HEK293 (cell line): ENCODE data around the gene PHF10.

Source experiments
- CTCF ChIA-PET: fragments of 350-600 bp; formaldehyde crosslinking; extraction: SDS; loops from one replicate; lab custom pipeline; 2021; ENCODE audit warnings: antibody characterized with exemption; lab: Yijun Ruan, JAX
- POLR2A ChIA-PET: fragments of 300-600 bp; formaldehyde crosslinking; extraction: SDS; loops from one replicate; lab custom pipeline; 2020; ENCODE audit warnings: antibody characterized with exemption, inconsistent platforms; lab: Yijun Ruan, JAX
- H3K27ac ChIP-seq: fragments of 200-500 bp; sonication (Bioruptor generic); 2 replicates; pipeline ENCODE4 v1.5.1; 2014; ENCODE audit warnings: low read depth, low read length, control low read depth, inconsistent platforms; ENCODE audit errors: extremely low read depth
- H3K36me3 ChIP-seq, 2 experiments: fragments of 200-500 bp in 1 of 2; sonication (Bioruptor generic) in 1 of 2; 1 replicate in 1 of 2; 2 replicates in 1 of 2; pipeline ENCODE4 v1.5.1; 2014 to 2017; ENCODE audit warnings: inconsistent platforms in 2 of 2, low read length in 2 of 2; ENCODE audit not compliant: control insufficient read depth in 2 of 2, insufficient read depth in 1 of 2
- H3K4me1 ChIP-seq: fragments of 200-500 bp; sonication (Bioruptor generic); 2 replicates; pipeline ENCODE4 v1.5.1; 2014; ENCODE audit warnings: mild to moderate bottlenecking, low read length, inconsistent platforms; ENCODE audit not compliant: control insufficient read depth, insufficient read depth
- H3K4me3 ChIP-seq: 2 replicates; pipeline ENCODE4 v1.5.1; 2011; ENCODE audit warnings: low read depth, mild to moderate bottlenecking, control low read depth, low read length, moderate library complexity
- H3K9me3 ChIP-seq: fragments of 200-500 bp; sonication (Bioruptor generic); 2 replicates; pipeline ENCODE4 v1.5.1; 2014; ENCODE audit warnings: low read depth, low read length, inconsistent platforms; ENCODE audit not compliant: control insufficient read depth, insufficient read depth
- ATF2 ChIP-seq: fragments of 450-650 bp; formaldehyde crosslinking; IDR thresholded peaks from 2 replicates; pipeline ENCODE4 v1.5.1; 2016; ENCODE audit warnings: missing biosample characterization, missing genetic modification characterization, low read depth
- BCL11A ChIP-seq: fragments of 450-650 bp; formaldehyde crosslinking; IDR thresholded peaks from 2 replicates; pipeline ENCODE4 v1.5.1; 2016; ENCODE audit warnings: low read depth, missing biosample characterization, missing genetic modification characterization
- KLF10 ChIP-seq: fragments of 450-650 bp; IDR thresholded peaks from 2 replicates; pipeline ENCODE4 v1.5.1; 2018; ENCODE audit warnings: missing biosample characterization, mild to moderate bottlenecking, missing genetic modification characterization
- MZF1 ChIP-seq: fragments of 450-650 bp; formaldehyde crosslinking; IDR thresholded peaks from 2 replicates; pipeline ENCODE4 v1.5.1; 2017; ENCODE audit warnings: missing biosample characterization, missing genetic modification characterization, borderline replicate concordance
- PBX3 ChIP-seq: sonication (generic); formaldehyde crosslinking; IDR thresholded peaks from 2 replicates; pipeline ENCODE4 v1.8.1; 2022; ENCODE audit warnings: mild to moderate bottlenecking, moderate library complexity, missing genetic modification reagents
- TSHZ1 ChIP-seq: fragments of 450-650 bp; formaldehyde crosslinking; IDR thresholded peaks from 2 replicates; pipeline ENCODE4 v1.5.1; 2016; ENCODE audit warnings: missing biosample characterization, missing genetic modification characterization, borderline replicate concordance
- WT1 ChIP-seq: fragments of 450-650 bp; formaldehyde crosslinking; IDR thresholded peaks from 2 replicates; pipeline ENCODE4 v1.5.1; 2016; ENCODE audit warnings: missing biosample characterization, missing genetic modification characterization
- YY2 ChIP-seq: fragments of 450-650 bp; formaldehyde crosslinking; IDR thresholded peaks from 2 replicates; pipeline ENCODE4 v1.5.1; 2016; ENCODE audit warnings: missing biosample characterization, missing genetic modification characterization
- ZBTB17 ChIP-seq: fragments of 450-650 bp; formaldehyde crosslinking; IDR thresholded peaks from 2 replicates; pipeline ENCODE4 v1.5.1; 2016; ENCODE audit warnings: missing biosample characterization, missing genetic modification characterization
- ZBTB44 ChIP-seq: fragments of 450-650 bp; IDR thresholded peaks from 2 replicates; pipeline ENCODE4 v1.5.1; 2018; ENCODE audit warnings: missing biosample characterization, mild to moderate bottlenecking, missing genetic modification characterization
- ZFP3 ChIP-seq: fragments of 450-650 bp; formaldehyde crosslinking; IDR thresholded peaks from 2 replicates; pipeline ENCODE4 v1.5.1; 2016; ENCODE audit warnings: low read depth, missing biosample characterization, missing genetic modification characterization
- ZFP37 ChIP-seq: fragments of 450-650 bp; formaldehyde crosslinking; IDR thresholded peaks from 2 replicates; pipeline ENCODE4 v1.5.1; 2016; ENCODE audit warnings: missing biosample characterization, missing genetic modification characterization
- ZNF114 ChIP-seq: fragments of 450-650 bp; formaldehyde crosslinking; IDR thresholded peaks from 2 replicates; pipeline ENCODE4 v1.5.0; 2017; ENCODE audit warnings: missing biosample characterization, missing genetic modification characterization
- ZNF140 ChIP-seq: fragments of 450-650 bp; formaldehyde crosslinking; IDR thresholded peaks from 2 replicates; pipeline ENCODE4 v1.5.1; 2016; ENCODE audit warnings: missing biosample characterization, missing genetic modification characterization
- ZNF146 ChIP-seq: fragments of 450-650 bp; formaldehyde crosslinking; IDR thresholded peaks from 2 replicates; pipeline ENCODE4 v1.5.1; 2016; ENCODE audit warnings: missing biosample characterization, missing genetic modification characterization
- ZNF175 ChIP-seq: fragments of 450-650 bp; formaldehyde crosslinking; IDR thresholded peaks from 2 replicates; pipeline ENCODE4 v1.5.1; 2016; ENCODE audit warnings: missing biosample characterization, missing genetic modification characterization
- ZNF311 ChIP-seq: fragments of 450-650 bp; formaldehyde crosslinking; IDR thresholded peaks from 2 replicates; pipeline ENCODE4 v1.5.1; 2017; ENCODE audit warnings: missing biosample characterization, missing genetic modification characterization, borderline replicate concordance
- ZNF324 ChIP-seq: fragments of 450-650 bp; formaldehyde crosslinking; IDR thresholded peaks from 2 replicates; pipeline ENCODE4 v1.5.1; 2016; ENCODE audit warnings: missing biosample characterization, missing genetic modification characterization
- ZNF350 ChIP-seq: fragments of 450-650 bp; formaldehyde crosslinking; IDR thresholded peaks from 2 replicates; pipeline ENCODE4 v1.5.0; 2017; ENCODE audit warnings: missing biosample characterization, mild to moderate bottlenecking, missing genetic modification characterization
- ZNF449 ChIP-seq: fragments of 450-650 bp; formaldehyde crosslinking; IDR thresholded peaks from 2 replicates; pipeline ENCODE4 v1.5.1; 2017; ENCODE audit warnings: missing biosample characterization, mild to moderate bottlenecking, missing genetic modification characterization, moderate library complexity
- ZNF48 ChIP-seq: fragments of 450-650 bp; formaldehyde crosslinking; IDR thresholded peaks from 2 replicates; pipeline ENCODE4 v1.5.1; 2016; ENCODE audit warnings: missing biosample characterization, missing genetic modification characterization
- ZNF513 ChIP-seq: fragments of 450-650 bp; IDR thresholded peaks from 2 replicates; pipeline ENCODE4 v1.5.1; 2018; ENCODE audit warnings: missing biosample characterization, missing genetic modification characterization
- ZNF514 ChIP-seq: fragments of 450-650 bp; formaldehyde crosslinking; IDR thresholded peaks from 2 replicates; pipeline ENCODE4 v1.5.1; 2016; ENCODE audit warnings: missing biosample characterization, missing genetic modification characterization
- ZNF561 ChIP-seq: fragments of 450-650 bp; IDR thresholded peaks from 2 replicates; pipeline ENCODE4 v1.5.1; 2018; ENCODE audit warnings: missing biosample characterization, missing genetic modification characterization, borderline replicate concordance
- ZNF626 ChIP-seq: fragments of 450-650 bp; sonication (Bioruptor Pico); formaldehyde crosslinking; IDR thresholded peaks from 2 replicates; pipeline ENCODE4 v1.5.1; 2018; ENCODE audit warnings: missing biosample characterization, missing genetic modification characterization, inconsistent platforms
- ZSCAN4 ChIP-seq: fragments of 450-650 bp; formaldehyde crosslinking; IDR thresholded peaks from 2 replicates; pipeline ENCODE4 v1.5.1; 2017; ENCODE audit warnings: missing biosample characterization, missing genetic modification characterization

PHF10 gene

GRCh38 chr6:169724494-169725124, at the start of gene PHF10:
TSS of gene PHF10 (minus strand) at chr6:169724500. CDS start at chr6:169723931, 569 bp downstream.
- H3K36me3 ChIP-seq = no peaks in the 10 kb centered on the region
- ChIA-PET CTCF (no interaction called here), POLR2A (interaction anchor here (1.1 to 2.3 kb wide), 4 partner anchors 14 to 30 kb away, joined by 3 to 11 read pairs (median 6); partner anchors contain the start of genes C6orf120 and WDR27)
- H3K4me1 ChIP-seq = no peaks in the 10 kb centered on the region
- peak within 1 kb of the TSS; percentile 93 for H3K27ac ChIP-seq
- H3K9me3 ChIP-seq = no peaks in the 10 kb centered on the region
- H3K4me3 ChIP-seq = peak within 1 kb of the TSS; percentile 89
- TF ChIP-seq TSHZ1 (tag by site-specific recombination) (no peak), ZNF140 (no peak), ZNF48 (tag by site-specific recombination) (no peak), KLF10 (tag by site-specific recombination) (peak; percentile 82), ZSCAN4 (tag by site-specific recombination) (0 out of 2 replicates have a peak, but pooled peaks have one; percentile 23), ZNF114 (tag by site-specific recombination) (no peak), ZNF561 (tag by site-specific recombination) (0 out of 2 replicates have a peak, but pooled peaks have one; percentile 77), PBX3 (0 out of 2 replicates have a peak, but pooled peaks have one; percentile 74), ZNF626 (tag by site-specific recombination) (no peak), ZNF175 (tag by site-specific recombination) (no peak), ZNF350 (tag by site-specific recombination) (no peak), ZBTB44 (no peak), ZNF514 (tag by site-specific recombination) (no peak), ZNF146 (tag by site-specific recombination) (no peak), ZBTB17 (peak; percentile 52; the same call in 1 of the 2 replicates), ATF2 (tag by site-specific recombination) (no peak), BCL11A (tag by site-specific recombination) (no peak), ZNF513 (tag by site-specific recombination) (no peak), MZF1 (tag by site-specific recombination) (no peak), ZNF311 (tag by site-specific recombination) (no peak), WT1 (tag by site-specific recombination) (no peak; the same call in 1 of the 2 replicates), ZFP3 (tag by site-specific recombination) (no peak), ZFP37 (peak; percentile 79; the same call in 1 of the 2 replicates), ZNF324 (tag by site-specific recombination) (no peak), YY2 (no peak), ZNF449 (peak; percentile 32; the same call in 1 of the 2 replicates)
